GM18508 (cell line): ENCODE data around the gene CSPG4.

ENCODE experiments used
- ATAC-seq: cut with Tn5 transposase; IDR thresholded peaks from one replicate; pipeline ENCODE4 v1.9.1; 2021; ENCODE audit warnings: moderate number of reproducible peaks; ENCODE audit not compliant: insufficient read depth, unreplicated experiment

Gene CSPG4

GRCh38 chr15:75675579-75676404 lies 36.9 kb downstream of the CSPG4 start:
- no peak for ATAC-seq

DNA sequence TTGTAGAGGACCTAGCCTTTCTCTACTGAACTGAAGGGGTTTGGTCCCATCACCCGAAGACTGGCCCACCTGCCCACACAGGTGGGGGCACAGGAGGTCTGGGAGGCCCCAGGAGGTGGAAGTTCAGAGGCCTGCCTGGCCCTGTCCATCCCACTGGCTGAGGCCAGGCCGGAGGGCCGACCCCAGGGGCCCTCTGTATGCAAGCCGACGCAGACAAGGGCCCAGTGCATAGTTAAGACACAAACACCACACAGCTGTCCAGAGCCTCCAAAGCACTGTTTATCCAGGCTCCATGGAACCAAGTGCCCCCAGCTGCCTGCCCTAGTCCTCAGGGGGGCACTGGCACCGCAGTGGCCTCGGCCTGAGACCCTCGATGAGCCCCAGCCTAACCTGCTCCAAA lies 38.3 kb downstream of the CSPG4 start:
- no peak for ATAC-seq

DNA sequence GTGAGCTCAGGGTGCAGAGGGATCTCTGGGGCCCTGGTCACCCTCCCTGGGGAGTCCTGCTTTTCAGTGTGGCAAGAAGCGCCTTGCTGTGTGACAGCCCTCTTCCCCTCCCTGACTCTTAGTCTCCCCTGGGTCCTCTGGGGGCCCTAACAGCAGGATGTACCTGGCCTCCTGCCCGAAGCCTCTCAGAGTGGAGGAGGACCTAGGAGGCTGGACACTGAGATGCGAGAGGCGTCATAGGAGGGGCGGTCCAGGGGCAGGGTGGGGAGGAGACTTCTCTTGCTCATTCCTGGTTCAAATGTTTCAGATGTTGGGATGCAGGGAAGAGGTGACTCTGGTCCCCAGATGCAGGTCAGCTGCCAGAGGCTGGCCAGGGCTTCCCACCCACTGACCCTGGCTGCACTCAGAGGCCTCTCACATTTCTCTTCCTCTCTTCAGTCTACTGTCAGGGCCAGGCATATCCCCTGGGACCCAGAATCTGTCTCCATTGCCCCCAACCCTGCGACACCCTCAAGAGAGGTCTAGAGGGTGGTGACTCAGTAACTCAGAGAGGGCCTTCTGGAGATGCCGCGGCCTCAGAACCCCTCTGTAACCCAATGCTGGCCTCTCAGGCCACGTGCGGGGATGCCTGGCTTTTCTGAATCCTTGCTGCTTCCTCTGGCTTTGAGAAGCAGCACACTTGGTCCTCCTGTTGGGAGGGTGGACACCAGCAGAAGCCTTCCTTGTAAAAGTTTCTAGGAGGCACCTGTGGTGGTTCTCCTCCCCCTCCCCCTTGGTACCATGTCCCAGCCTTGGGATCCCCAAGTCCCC lies 39.0 kb downstream of the CSPG4 start:
- ATAC-seq, result no peak

GRCh38 chr15:75672646-75673425 lies 39.8 kb downstream of the CSPG4 start:
- no peak for ATAC-seq

GRCh38 chr15:75671730-75672602 lies 40.7 kb downstream of the CSPG4 start:
- ATAC-seq, result no peak

DNA sequence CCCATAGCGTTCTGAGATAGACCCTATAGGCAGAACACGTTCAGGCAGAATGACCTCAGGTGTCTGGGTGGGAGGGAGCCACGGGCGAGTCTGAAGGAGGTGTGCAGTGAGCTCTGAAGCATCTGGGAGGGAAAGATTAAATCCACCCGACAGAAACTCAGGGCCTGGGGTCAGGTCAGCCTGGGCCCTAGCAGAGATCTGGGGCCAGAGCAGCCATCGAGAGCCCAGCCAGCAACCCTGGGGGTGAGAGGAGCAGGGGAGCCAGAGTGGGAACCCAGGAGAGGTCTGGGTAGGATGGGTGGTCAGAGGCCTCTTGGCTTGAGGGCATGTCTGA lies 42.8 kb downstream of the CSPG4 start:
- ATAC-seq, result no peak

DNA sequence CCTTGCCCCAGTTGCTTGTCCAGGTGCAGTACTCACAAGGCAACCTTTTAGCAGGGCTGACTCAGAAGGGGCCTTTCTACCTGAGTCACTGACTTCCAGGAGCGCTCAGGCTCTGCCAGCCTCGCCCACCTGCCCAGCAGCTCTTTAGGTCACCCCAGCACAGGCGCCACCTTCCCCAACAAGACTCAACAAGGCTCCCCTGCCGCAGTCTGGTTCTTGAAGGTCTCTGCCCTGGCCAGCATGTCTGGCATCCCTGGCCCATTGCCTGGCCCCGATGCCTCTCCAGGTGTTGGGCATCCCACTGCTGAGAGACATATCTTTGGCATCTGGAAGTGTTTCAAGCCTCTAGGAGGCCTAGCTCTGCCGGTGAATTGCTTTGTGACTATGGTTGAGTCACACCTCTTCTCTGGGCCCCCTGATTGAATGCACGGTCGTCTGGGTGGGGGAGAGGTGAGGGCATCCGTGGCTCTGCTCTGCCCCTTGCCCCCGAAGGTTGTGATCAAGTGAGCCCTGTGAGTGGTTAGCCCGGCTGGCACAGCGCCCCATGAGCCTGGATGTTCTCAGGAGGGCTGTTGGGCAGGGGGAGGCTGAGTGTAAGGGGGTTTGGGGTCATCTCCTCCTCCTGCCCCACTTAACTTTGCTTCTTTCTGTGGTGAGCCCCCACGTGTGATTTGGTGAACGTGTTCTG lies 43.3 kb downstream of the CSPG4 start:
- no peak for ATAC-seq

- ATAC-seq, result no peak
Observed at GRCh38 chr15:75666823-75667501, 45.7 kb downstream of the CSPG4 start.

DNA sequence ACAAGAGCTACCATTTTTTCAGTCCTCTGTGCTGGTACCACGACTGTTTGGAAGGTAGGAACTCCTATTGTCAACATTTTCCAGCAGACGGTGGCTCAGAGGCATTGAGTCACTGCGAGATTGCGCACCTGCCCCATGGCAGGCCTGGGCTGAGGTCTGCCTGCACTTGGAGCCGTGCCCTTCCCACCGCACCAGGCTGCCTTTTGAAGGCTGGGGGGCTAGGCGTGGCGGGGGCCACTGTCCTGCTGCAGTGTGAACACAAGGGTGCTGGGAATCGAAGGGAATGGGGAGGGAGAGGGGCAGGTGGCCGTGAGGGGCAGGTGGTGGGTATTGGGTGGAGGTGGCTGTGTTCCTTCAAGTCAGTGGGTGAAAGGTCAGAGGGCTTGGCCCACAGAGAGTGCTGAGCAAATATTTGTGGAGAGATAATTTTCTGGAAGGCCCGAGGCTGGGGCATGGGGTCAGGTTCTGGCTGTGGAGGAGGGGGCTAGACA lies 48.7 kb downstream of the CSPG4 start:
- ATAC-seq, result no peak

DNA sequence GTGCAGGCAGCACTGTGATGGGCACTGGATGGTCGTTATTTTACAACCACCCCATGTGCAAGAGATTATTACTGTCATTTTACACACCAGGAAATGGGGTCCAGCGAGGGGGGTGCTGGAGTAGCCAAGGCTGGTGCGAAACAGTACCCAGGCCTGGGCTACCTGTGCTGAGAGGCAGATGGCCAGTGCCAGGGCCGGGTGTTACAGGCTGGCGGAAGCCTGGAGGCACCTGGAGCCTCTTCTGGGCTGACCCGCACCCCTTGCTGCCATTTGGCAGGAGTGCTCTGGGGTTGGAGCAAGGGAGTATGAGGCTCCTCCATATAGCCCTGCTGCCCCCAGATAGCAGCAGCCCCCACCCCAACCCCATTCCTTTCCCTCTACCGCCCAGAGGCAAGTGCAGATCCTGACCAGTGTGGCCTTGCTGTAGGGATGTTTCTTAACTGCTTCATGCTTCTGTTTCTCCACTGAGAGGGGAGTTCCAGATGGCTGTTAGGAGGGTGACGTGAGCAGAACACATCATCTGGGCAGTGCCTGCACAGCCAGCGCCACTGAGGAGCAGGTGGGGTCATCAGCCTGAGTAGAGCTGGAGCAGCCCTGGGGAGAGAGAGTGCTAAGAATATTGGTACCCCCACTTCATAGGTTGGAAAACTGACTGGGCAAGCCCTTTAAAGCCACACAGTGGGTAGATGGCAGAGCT lies 49.7 kb downstream of the CSPG4 start:
- no peak for ATAC-seq

- no peak for ATAC-seq
Observed at GRCh38 chr15:75661756-75662140, 50.9 kb downstream of the CSPG4 start.

DNA sequence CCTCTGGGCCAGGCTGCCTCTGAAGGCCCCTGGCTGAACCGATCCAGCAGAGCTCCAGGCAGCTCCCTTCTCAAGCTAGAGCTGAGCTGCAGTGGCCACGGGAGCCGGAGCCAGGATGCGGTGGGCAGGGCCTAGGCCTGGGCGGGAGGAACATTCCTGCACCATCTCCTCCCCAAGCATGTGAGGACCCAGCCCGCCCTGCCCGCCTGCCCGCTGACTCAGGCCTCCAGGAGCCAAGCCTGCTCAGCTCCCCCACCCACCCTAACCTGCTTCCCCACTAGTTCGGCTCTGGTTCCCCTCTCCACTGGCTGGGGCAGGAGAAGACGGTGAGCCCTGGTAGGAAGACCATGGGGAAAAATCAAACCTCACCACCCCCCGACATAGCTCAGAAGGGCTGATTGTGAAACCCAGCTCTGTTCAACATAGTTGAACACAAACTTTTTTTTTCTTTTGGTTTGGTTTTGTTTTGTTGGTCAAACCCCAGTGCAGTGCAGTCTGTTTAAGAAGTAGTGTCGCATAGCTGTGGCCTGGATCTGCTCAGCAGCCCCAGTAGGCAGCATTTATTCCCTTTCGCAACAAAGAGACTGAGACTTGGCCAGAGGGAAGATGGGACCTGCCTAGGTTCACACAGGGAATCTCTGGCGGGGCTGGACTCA lies 51.4 kb downstream of the CSPG4 start:
- ATAC-seq, result no peak

GRCh38 chr15:75659928-75660645 lies 52.6 kb downstream of the CSPG4 start:
- ATAC-seq, result no peak

- no peak for ATAC-seq
Observed at GRCh38 chr15:75659141-75659771, 53.4 kb downstream of the CSPG4 start.

GRCh38 chr15:75656813-75657212 lies 55.8 kb downstream of the CSPG4 start:
- no peak for ATAC-seq

GRCh38 chr15:75656331-75656730 lies 56.3 kb downstream of the CSPG4 start:
- ATAC-seq, result no peak

- no peak for ATAC-seq
Observed at GRCh38 chr15:75655931-75656330, 56.7 kb downstream of the CSPG4 start.
